KMS-11 (cell line): ENCODE data around the gene NOL4.
"Not testable (repeated sequence)": the region's sequence is repeated elsewhere in the genome, so short reads cannot be mapped to it uniquely, and the experiment has no call there.

Source experiments
- H2AFZ ChIP-seq: fragments of 200-600 bp; sonication (generic); 2 replicates; pipeline ENCODE4 v1.6.1; 2016; ENCODE audit warnings: antibody characterized with exemption, mixed run types, low read depth
- H3K27ac ChIP-seq: fragments of 200-600 bp; sonication (generic); 2 replicates; pipeline ENCODE4 v1.6.1; 2016; ENCODE audit warnings: mild to moderate bottlenecking, mixed run types
- H3K27me3 ChIP-seq: fragments of 200-600 bp; sonication (generic); 2 replicates; pipeline ENCODE4 v1.6.1; 2017; ENCODE audit warnings: mild to moderate bottlenecking, low read depth, mixed run types, moderate library complexity; ENCODE audit not compliant: insufficient read depth
- H3K36me3 ChIP-seq: fragments of 200-600 bp; sonication (generic); 2 replicates; pipeline ENCODE4 v1.6.1; 2017; ENCODE audit warnings: mild to moderate bottlenecking, mixed run types; ENCODE audit not compliant: insufficient read depth
- H3K4me1 ChIP-seq: fragments of 200-600 bp; sonication (generic); 2 replicates; pipeline ENCODE4 v1.6.1; 2016; ENCODE audit warnings: mild to moderate bottlenecking, low read depth, mixed run types; ENCODE audit not compliant: poor library complexity, severe bottlenecking
- H3K4me2 ChIP-seq: fragments of 200-600 bp; sonication (generic); 2 replicates; pipeline ENCODE4 v1.7.0; 2016; ENCODE audit warnings: mild to moderate bottlenecking, mixed run types
- H3K4me3 ChIP-seq: fragments of 200-600 bp; sonication (generic); IDR thresholded peaks from 2 replicates; pipeline ENCODE4 v1.6.1; 2017; ENCODE audit warnings: low read depth, low read length, mixed read lengths; ENCODE audit not compliant: insufficient read depth
- H3K79me2 ChIP-seq: fragments of 200-600 bp; sonication (generic); 2 replicates; pipeline ENCODE4 v1.6.1; 2016; ENCODE audit warnings: low read depth, mixed run types; ENCODE audit not compliant: insufficient read depth
- H3K9ac ChIP-seq: fragments of 200-600 bp; sonication (generic); 2 replicates; pipeline ENCODE4 v1.6.1; 2016; ENCODE audit warnings: mild to moderate bottlenecking, mixed run types
- H4K20me1 ChIP-seq: fragments of 200-600 bp; sonication (generic); 2 replicates; pipeline ENCODE4 v1.6.1; 2016; ENCODE audit warnings: mild to moderate bottlenecking, mixed run types; ENCODE audit not compliant: insufficient read depth
- CTCF ChIP-seq: fragments of 200-600 bp; sonication (generic); conservative IDR thresholded peaks from 2 replicates; pipeline ENCODE4 v1.6.1; 2017; ENCODE audit warnings: low read depth, mild to moderate bottlenecking, antibody characterized with exemption, low read length, moderate library complexity, mixed read lengths

The NOL4 gene

GRCh38 chr18:34251919-34252318 lies 27.2 kb upstream of the NOL4 start:
- Histone ChIP-seq H3K9ac (no peak overlapping the region), H3K27ac (no peak overlapping the region), H3K4me1 (no peaks in the 10 kb centered on the region), H4K20me1 (no peaks in the 10 kb centered on the region), H3K4me3 (no peak overlapping the region), H3K79me2 (no peaks in the 10 kb centered on the region), H2AFZ (no peak overlapping the region), H3K4me2 (no peak overlapping the region), H3K36me3 (no peaks in the 10 kb centered on the region), H3K27me3 (no peaks in the 10 kb centered on the region)
- TF ChIP-seq CTCF: no peak

DNA sequence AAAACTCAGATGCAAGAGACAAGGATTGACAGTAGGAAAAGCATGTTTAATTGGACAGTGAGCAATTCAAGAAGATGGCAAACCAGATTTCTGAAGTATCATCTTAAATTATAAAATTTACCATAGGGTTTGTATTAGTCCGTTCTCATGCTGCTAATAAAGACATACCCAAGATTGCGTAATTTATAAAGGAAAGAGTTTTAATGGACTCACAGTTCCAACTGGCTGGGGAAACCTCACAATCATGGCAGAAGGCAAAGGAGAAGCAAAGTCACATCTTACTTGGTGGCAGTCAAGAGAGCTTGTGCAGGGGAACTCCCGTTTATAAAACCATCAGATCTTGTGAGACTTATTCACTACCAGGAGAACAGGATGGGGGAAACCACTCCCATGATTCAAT lies 24.0 kb upstream of the NOL4 start:
- no peak overlapping the region for H2AFZ ChIP-seq
- H3K4me3 ChIP-seq: no peak overlapping the region
- H3K4me2 ChIP-seq: no peak overlapping the region
- H3K36me3 ChIP-seq: no peaks in the 10 kb centered on the region
- no peak for TF ChIP-seq CTCF
- H3K27ac ChIP-seq: no peak overlapping the region
- no peaks in the 10 kb centered on the region for H4K20me1 ChIP-seq
- H3K9ac ChIP-seq: no peak overlapping the region
- no peaks in the 10 kb centered on the region for H3K79me2 ChIP-seq
- no peaks in the 10 kb centered on the region for H3K4me1 ChIP-seq
- no peaks in the 10 kb centered on the region for H3K27me3 ChIP-seq

- Histone ChIP-seq H3K4me2 (no peak overlapping the region), H3K4me1 (no peaks in the 10 kb centered on the region)
- TF ChIP-seq CTCF: no peak
Measured at GRCh38 chr18:34242739-34243138, 18.0 kb upstream of the NOL4 start.

GRCh38 chr18:34233781-34234388 lies 9.2 kb upstream of the NOL4 start:
- not testable (repeated sequence) for H4K20me1 ChIP-seq, H3K9ac ChIP-seq, H3K79me2 ChIP-seq, H3K27ac ChIP-seq, H2AFZ ChIP-seq, H3K4me3 ChIP-seq, H3K4me1 ChIP-seq, H3K4me2 ChIP-seq, H3K27me3 ChIP-seq, H3K36me3 ChIP-seq

More at GRCh38 chr18:34242739-34243138, 18.0 kb upstream of the NOL4 start:
- Histone ChIP-seq H3K79me2 (no peaks in the 10 kb centered on the region), H2AFZ (no peak overlapping the region), H3K36me3 (no peaks in the 10 kb centered on the region), H3K27ac (no peak overlapping the region), H3K4me3 (no peak overlapping the region), H3K9ac (no peak overlapping the region), H4K20me1 (no peaks in the 10 kb centered on the region), H3K27me3 (no peaks in the 10 kb centered on the region)

DNA sequence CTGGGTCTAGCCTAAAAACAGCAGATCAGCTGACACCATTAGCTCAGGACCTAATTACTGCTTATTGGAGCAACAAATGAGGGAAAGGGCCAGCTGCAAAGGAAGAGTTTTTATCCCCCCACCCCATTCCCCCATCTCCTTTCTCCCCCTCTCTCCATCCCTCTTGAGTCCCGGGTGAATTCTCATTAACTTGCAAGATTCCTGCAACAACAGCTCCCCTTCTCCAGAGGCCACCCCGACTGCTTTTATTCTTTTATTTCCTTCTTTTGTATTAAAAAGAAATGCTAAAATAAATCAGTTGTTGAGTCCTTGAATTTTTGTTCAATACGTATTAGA lies 473 bp upstream of the NOL4 start:
- no peak overlapping the region for H3K4me3 ChIP-seq
- H2AFZ ChIP-seq: peak overlapping the region; percentile 25; the same call in 1 of the 2 replicates
- no peaks in the 10 kb centered on the region for H3K79me2 ChIP-seq
- H4K20me1 ChIP-seq: no peaks in the 10 kb centered on the region
- H3K4me1 ChIP-seq: no peaks in the 10 kb centered on the region
- H3K36me3 ChIP-seq: no peaks in the 10 kb centered on the region
- H3K4me2 ChIP-seq: no peak overlapping the region
- H3K27me3 ChIP-seq: no peaks in the 10 kb centered on the region
- no peak overlapping the region for H3K27ac ChIP-seq
- H3K9ac ChIP-seq: no peak overlapping the region
- 0 out of 2 replicates have a peak, but pooled peaks have one; percentile 0 for TF ChIP-seq CTCF
